ENCODE measurements around the gene ART1.

- no peak for TF ChIP-seq CTCF (IDR thresholded peaks at IDR 0.05)
- TF ChIP-seq ZFX (IDR thresholded peaks at IDR 0.05; ENCODE audit: borderline replicate concordance), result no peak
Observed at GRCh38 chr11:3659595-3660515, 14.9 kb downstream of the ART1 start.
